ENCODE data around the gene EPB41. TPM values are rescaled to one million over a fixed set of nuclear protein-coding genes. Genes with fewer than 3 reads are reported as not detected.

The EPB41 gene
- total and polyA plus RNA-seq, 2 experiments from 2014 or later, result 26.8 to 112 TPM

- Histone ChIP-seq H3K4me3 (no peak overlapping the region), H3K9me2 (ENCODE audit: insufficient read depth) (no peaks in the 10 kb centered on the region), H3K27me3 (ENCODE audit: insufficient read depth) (no peaks in the 10 kb centered on the region), H3K27ac (ENCODE audit: low read depth) (no peak overlapping the region), H3K36me3 (ENCODE audit: insufficient read depth) (no peaks in the 10 kb centered on the region), H3K4me2 (no peak overlapping the region), H4K20me1 (replicated peaks; ENCODE audit: insufficient read depth) (no peaks in the 10 kb centered on the region), H3K4me1 (ENCODE audit: insufficient read depth) (no peaks in the 10 kb centered on the region), H3K79me2 (replicated peaks; ENCODE audit: insufficient read depth) (no peaks in the 10 kb centered on the region), H2AFZ (no peak overlapping the region), H3F3A (replicated peaks; ENCODE audit: low read depth) (no peaks in the 10 kb centered on the region)
- Mint-ChIP-seq H3K4me3 (no peak overlapping the region), H3K4me1 (peaks cover 12% of the 10 kb centered on the region; the same call in 1 of the 3 replicates), H3K27ac (no peak overlapping the region), H3K9me3 (no peaks in the 10 kb centered on the region), H3K36me3 (ENCODE audit: low read depth) (no peaks in the 10 kb centered on the region), H3K27me3 (ENCODE audit: insufficient read depth, low read depth, poor library complexity) (peaks cover 1% of the 10 kb centered on the region)
- DNase-seq (ENCODE audit: low spot score) (no peak), ATAC-seq (no peak)
- TF ChIP-seq ZNF114 (CRISPR knock-in tag; IDR thresholded peaks at IDR 0.05), result no peak
- TF ChIP-seq, protein P1, sequence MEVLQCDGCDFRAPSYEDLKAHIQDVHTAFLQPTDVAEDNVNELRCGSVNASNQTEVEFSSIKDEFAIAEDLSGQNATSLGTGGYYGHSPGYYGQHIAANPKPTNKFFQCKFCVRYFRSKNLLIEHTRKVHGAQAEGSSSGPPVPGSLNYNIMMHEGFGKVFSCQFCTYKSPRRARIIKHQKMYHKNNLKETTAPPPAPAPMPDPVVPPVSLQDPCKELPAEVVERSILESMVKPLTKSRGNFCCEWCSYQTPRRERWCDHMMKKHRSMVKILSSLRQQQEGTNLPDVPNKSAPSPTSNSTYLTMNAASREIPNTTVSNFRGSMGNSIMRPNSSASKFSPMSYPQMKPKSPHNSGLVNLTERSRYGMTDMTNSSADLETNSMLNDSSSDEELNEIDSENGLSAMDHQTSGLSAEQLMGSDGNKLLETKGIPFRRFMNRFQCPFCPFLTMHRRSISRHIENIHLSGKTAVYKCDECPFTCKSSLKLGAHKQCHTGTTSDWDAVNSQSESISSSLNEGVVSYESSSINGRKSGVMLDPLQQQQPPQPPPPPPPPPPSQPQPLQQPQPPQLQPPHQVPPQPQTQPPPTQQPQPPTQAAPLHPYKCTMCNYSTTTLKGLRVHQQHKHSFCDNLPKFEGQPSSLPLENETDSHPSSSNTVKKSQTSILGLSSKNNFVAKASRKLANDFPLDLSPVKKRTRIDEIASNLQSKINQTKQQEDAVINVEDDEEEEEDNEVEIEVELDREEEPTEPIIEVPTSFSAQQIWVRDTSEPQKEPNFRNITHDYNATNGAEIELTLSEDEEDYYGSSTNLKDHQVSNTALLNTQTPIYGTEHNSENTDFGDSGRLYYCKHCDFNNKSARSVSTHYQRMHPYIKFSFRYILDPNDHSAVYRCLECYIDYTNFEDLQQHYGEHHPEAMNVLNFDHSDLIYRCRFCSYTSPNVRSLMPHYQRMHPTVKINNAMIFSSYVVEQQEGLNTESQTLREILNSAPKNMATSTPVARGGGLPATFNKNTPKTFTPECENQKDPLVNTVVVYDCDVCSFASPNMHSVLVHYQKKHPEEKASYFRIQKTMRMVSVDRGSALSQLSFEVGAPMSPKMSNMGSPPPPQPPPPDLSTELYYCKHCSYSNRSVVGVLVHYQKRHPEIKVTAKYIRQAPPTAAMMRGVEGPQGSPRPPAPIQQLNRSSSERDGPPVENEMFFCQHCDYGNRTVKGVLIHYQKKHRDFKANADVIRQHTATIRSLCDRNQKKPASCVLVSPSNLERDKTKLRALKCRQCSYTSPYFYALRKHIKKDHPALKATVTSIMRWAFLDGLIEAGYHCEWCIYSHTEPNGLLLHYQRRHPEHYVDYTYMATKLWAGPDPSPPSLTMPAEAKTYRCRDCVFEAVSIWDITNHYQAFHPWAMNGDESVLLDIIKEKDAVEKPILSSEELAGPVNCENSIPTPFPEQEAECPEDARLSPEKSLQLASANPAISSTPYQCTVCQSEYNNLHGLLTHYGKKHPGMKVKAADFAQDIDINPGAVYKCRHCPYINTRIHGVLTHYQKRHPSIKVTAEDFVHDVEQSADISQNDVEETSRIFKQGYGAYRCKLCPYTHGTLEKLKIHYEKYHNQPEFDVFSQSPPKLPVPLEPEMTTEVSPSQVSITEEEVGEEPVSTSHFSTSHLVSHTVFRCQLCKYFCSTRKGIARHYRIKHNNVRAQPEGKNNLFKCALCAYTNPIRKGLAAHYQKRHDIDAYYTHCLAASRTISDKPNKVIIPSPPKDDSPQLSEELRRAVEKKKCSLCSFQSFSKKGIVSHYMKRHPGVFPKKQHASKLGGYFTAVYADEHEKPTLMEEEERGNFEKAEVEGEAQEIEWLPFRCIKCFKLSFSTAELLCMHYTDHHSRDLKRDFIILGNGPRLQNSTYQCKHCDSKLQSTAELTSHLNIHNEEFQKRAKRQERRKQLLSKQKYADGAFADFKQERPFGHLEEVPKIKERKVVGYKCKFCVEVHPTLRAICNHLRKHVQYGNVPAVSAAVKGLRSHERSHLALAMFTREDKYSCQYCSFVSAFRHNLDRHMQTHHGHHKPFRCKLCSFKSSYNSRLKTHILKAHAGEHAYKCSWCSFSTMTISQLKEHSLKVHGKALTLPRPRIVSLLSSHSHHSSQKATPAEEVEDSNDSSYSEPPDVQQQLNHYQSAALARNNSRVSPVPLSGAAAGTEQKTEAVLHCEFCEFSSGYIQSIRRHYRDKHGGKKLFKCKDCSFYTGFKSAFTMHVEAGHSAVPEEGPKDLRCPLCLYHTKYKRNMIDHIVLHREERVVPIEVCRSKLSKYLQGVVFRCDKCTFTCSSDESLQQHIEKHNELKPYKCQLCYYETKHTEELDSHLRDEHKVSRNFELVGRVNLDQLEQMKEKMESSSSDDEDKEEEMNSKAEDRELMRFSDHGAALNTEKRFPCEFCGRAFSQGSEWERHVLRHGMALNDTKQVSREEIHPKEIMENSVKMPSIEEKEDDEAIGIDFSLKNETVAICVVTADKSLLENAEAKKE (CRISPR knock-in tag; IDR thresholded peaks at IDR 0.05), result no peak
- TF ChIP-seq NANOG (IDR thresholded peaks at IDR 0.05; ENCODE audit: borderline replicate concordance), result no peak
- TF ChIP-seq EZH2 (IDR thresholded peaks at IDR 0.05; ENCODE audit: low read depth, unreplicated experiment), result no peak
- TF ChIP-seq, protein P2, sequence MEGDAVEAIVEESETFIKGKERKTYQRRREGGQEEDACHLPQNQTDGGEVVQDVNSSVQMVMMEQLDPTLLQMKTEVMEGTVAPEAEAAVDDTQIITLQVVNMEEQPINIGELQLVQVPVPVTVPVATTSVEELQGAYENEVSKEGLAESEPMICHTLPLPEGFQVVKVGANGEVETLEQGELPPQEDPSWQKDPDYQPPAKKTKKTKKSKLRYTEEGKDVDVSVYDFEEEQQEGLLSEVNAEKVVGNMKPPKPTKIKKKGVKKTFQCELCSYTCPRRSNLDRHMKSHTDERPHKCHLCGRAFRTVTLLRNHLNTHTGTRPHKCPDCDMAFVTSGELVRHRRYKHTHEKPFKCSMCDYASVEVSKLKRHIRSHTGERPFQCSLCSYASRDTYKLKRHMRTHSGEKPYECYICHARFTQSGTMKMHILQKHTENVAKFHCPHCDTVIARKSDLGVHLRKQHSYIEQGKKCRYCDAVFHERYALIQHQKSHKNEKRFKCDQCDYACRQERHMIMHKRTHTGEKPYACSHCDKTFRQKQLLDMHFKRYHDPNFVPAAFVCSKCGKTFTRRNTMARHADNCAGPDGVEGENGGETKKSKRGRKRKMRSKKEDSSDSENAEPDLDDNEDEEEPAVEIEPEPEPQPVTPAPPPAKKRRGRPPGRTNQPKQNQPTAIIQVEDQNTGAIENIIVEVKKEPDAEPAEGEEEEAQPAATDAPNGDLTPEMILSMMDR (conservative IDR thresholded peaks at IDR 0.05; ENCODE audit: low read depth in 2 of 2), result no peak
Measured at GRCh38 chr1:28895896-28896608, 18.3 kb upstream of the EPB41 start.
